ENCODE results near the gene GAS7.
"Not testable (repeated sequence)": the region's sequence is repeated elsewhere in the genome, so short reads cannot be mapped to it uniquely, and the experiment has no call there.

GAS7 gene

DNA sequence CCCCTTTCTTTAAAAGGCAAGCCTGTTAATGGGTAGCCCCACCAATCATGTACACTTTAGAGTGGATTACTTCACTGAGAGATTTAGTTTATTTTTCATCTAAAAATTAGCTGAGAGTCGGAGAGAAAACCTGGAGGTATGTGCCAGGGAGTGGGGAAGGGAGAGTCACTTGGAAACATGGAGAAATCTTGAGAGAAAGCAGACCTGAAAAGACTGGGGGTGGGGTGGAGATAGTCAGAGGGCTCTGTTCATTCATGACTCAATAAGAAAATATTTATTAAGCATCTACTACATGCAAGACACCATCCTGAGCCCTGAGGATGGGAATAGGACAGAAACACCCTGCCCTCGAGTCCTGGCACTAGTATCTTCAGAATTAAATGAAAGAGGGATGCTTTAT is 265.9 kb downstream of the GAS7 start:
- no peak for DNase-seq

DNA sequence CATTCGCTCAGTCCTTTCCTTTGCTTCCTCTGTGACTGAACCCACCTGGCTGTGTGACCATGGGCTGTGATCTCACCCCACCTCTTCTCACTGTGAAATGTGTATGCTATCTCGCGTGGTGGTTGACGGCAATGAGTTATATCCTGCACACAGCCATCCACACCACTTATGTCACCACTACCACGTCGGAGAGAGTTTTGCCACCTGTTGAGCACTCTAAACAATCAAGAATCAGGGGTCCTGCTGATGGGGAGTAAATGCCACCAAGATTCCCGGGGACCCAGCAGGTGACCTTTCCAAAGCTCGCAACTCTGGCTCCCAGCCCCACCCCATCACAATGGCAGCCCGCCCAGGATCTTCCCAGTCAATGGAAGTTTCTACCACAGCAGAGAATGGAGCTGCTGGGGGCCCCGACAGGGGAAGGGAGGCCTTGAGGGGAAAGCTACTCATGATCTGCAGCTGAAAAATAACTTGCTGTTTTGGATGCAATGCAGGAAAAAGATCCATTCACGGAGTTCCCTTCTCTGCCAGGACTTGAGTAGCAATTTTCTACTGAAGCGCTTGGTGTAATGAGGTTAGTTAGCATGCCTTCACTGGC is 267.2 kb downstream of the GAS7 start:
- no peak for DNase-seq

DNA sequence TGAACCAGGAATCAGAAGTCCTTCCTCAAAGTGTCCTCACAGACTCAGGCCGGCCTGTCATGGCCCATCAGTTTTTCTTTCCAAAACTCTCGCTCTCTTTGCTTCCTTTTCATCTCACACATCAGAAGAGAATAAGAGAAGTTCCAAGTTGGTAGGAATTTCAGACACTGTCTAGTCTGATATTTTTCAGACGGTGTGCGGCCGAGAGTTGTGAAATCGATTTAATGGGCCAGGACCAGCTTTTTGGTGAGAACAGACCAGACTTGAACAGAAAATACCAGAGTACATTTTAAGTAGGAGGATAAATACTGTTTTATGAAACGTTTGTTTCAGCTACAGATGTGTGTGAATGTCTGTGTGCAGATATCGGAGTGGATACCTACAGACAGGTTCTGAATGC is 268.5 kb downstream of the GAS7 start:
- DNase-seq, result no peak

DNA sequence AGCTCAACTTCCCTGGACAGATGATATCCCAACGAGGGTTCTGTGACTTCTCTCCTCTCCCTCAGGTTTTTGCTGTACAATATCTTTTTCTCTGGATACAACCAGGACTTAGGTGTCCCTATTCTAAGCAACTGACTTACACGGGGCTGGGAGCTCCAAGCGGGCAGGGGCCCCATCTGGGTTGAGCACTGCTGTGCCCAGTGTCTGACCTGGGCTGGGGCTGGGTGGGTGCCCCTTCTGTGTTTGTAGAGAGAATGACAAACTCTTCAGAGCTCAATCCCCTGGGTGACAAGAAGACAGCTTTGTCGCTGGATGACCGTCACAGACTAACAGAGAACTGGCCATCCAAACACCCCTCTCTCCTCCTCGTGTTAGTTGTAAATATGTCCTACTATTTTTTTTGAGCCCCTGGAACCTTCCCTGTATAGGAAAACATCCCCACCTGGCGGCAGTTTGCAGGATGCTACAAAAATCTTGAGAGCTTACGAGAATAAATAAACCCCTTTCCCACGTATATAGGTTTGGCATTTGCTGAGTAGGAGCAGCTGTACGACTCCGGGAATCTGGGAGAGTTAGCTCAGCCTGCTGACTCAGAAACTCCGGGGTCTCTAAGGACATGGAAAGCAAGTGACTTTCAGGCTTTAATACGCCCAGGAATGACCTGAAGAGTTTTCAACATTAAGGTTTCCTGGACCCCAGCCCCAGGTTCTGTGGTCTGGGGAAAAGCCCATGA is 269.6 kb downstream of the GAS7 start:
- DNase-seq, result no peak

DNA sequence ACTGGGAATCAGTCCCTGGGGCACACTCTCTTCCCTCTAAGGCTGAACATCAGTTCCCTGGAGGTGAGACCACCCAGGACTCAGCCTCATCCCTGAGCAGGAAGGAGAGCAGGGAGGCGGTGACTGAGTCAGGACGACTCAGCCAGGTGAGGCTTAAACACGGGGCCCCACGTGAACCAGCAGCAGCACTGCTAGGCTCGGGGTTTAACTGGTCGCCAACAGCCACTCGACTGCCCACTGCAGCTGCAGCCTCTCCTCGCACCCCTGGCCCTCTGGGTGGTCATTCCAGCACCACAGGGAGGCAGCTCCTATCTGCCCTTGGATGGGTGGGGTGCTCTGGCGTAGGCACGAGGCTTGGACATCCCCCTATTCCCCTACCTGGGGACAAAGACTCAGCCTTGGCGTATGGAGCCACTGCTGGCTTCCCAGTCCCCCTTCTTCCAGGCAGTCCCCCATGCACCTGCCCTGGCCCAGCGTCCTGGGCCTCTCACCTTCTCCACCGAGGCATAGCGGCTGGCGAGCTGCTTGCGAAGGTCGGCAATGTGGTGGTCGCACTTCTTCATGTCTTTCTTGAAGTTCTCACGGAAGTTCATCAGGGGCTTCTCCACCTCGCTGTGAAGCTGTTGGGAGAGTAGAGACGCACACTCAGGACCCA is 272.1 kb downstream of the GAS7 start:
- no peak for DNase-seq

DNA sequence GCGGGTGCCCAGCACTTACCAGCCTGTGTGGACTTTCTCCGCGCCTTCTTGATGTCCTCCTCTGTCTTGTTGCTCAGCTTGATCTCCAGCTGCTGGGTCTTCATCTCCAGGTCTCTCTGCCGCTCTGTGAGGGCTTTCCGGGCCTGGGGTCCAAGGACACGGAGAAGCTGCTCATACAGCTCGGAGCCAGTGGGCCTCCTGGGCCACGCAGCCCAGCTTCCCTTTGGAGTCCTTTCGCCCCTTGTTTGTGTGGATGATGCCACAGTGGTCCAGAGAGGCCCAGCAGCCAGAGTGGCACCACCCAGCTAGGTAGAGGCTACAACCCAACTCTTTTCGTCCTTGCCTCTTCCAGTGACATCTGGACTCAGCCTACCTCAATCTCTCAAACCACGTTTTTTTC is 272.9 kb downstream of the GAS7 start:
- DNase-seq, result no peak

DNA sequence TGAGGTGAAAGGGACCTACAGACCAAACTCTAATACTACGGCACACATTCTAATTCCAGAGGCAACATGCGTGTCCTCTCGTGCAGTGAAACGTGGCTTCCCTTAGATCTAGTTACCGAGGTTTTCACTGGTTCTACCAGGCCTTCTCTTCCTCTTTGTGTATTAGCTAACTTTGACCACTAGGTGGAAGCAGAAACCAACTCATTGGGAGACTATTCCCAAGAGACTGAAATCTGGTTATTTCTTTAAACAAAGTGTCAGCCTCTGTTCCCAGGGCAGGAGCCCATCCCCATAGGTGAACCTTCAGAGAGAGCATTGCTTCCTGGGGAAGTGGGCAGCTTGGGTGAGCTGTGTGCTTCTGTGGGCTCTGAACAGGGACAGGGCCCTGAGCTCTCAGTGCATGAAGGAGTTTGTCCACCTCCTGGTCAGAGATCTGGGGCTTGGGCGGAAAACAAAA is 273.6 kb downstream of the GAS7 start:
- peak; percentile 55 for DNase-seq

DNA sequence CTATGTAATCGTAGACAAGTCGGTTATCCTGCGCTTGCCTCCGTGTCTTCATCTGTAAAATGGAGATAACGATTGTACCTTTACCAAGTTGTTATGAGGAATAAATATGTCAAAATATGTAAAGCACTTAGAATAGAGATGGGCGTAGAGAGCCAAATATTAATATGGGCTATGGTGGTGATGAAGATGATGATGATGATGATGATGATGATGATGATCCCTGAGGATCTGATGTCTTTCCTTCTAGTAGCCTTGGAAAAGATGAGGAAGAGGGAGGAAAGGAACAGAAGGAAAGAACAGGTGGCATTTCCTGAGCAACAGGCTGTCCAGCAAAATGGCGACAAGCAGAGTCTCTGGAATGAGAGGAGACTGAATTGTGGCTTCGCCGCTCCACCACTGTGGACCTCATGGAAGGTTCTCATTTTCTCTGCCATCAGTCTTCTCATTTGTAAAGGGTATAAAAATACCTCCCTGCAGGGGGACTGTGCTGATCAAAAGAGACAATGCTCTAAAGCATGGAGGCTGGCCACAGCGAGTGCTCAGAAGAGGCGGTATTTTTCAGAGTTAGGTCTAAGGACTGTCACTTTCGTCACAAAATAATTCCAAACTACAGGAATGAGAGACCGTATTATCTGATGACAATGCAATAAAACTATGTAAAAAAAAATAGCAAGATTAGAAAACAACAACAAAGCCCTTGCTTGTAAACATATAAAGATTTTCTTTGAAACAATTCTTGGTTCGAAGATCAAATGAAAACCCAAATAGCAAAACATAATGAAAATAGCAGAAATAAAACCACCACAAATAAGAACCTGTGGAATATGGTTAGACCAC is 276.2 kb downstream of the GAS7 start:
- no peak for DNase-seq

DNA sequence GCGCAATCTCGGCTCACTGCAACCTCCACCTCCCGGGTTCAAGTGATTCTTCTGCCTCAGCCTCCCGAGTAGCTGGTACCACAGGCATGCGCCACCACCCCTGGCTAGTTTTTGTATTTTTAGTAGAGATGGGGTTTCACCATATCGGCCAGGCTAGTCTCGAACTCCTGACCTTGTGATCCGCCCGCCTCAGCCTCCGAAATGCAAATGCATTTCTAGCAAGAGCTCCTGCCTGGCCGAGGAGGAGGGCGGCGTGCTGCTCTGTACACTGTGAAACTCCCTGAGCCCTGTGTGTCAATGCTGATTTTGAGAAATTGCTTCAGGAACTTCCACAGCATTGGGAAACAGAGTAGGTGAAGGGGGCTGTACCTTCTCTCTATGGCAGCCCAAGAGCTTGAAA is 277.2 kb downstream of the GAS7 start:
- not testable (repeated sequence) for DNase-seq

DNA sequence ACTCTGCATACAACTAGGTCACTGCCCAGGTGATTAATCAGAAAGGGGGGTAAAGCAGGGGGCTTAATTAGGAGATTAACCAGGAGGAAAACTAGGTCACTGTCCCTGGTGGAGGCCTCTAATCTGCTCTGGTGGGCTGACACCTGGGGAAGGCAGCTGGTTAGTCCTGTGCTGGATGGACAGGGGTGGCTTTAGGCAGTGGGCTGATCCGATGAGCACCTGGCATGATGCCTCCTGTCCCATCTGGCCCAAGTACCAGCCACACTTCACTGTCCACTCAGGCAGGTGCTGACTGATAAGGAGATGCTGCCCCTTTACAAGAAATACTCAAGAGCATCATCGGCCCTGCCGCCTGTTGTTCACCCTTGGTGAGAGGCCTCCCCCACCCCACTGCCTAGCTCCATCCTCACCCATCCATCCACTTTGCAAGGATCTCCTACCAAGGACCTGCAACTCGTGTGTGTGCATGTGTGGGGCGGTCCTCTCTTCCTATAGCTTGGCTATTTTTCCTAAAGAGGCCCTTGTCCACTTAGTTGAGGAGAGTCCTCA is 279.5 kb downstream of the GAS7 start:
- DNase-seq, result no peak

DNA sequence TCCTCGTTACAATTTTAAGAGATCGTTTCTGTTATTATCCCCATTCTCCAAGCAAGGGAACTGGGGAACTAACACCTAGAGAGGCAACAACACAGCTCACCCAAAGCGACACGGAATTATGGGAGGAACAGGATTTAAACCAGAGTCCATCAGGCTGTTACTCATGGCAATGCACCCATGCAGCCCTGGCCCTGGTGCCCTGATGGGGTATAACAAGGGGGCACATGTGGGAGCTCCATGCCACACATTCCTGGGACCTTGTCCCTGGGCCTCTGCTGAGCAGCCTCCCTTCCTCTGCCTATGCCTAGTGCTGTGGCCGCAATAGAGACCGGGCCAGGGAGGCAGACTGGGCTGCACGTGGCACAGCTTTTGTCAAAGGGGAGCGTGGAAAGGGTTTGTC is 280.1 kb downstream of the GAS7 start:
- DNase-seq, result no peak

DNA sequence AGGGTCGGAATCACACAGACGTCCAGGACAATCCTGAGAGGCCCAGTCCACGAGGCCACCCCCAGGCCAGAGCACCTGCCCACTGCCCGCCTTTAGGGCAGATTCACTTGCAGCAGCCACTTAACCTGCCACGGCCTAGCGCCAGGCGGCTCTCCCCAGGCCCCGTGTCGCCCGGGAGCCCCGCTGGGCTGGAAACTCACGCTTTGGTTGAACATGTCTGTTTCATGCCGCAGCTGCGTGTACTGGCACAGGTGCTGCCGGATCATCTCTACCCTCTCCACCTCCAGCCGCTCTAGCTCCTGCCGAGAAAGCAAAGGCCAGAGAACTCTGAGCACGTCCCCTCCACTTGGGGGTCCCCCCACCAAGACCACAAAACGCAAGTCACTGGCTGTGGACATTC is 280.6 kb downstream of the GAS7 start:
- no peak for DNase-seq

DNA sequence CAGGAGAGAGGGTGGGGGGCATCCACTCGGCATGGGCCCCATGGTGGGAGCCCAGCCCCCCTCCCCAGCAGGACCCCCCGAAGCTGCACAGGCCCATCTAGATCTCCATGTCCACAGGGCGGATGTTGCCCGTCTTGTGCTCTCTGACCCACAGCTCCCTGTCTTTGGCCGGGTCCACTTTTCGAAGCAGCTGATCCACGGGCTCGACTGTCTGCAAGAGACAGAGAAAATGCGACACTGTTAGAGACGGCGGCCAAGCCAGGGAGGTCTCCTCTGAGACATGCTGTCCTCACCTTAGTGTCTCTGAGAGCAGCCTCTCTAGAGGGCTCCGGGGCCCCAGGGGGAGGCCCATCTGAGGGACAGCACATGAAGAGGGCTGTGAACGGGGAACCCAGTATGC is 281.3 kb downstream of the GAS7 start:
- no peak for DNase-seq

DNA sequence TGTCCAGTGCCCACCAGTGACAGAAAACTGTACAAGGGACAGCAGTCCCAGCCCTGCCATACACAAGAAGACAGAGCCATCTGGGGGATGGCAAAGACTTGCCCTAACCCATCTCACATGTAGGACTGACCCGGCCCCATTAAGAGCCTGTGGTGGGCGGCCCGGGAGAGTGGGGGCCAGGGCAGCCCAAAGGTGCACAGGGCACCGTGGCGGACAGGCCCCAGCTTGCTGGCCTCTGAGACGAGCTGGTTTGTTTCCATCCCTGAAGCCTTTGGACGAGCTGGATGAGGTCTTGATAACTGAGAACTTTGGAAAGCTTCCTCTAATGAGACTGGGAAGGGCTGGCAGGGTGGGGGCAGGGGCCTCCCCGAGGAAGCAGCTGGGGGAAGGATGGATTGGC is 282.3 kb downstream of the GAS7 start:
- DNase-seq, result no peak

DNA sequence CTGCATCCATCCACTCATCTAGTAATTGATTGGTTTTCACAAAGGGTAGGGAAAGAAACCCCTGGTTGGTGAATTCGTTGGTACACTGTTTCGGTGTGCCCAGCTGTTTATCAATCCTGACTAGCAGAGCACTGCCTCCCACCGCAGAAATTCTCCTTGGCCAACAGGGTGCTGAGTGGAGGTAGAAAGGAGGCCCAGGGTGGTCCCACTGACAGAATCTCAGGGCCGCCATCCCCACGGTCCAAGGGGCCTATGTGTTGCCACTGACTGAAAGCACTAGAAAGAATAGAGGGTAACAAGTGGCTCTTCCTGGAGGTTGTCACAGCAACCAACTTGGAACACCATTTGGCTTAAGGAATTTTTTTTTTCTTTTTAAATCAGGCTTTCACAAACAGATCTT is 284.9 kb downstream of the GAS7 start:
- DNase-seq, result no peak

DNA sequence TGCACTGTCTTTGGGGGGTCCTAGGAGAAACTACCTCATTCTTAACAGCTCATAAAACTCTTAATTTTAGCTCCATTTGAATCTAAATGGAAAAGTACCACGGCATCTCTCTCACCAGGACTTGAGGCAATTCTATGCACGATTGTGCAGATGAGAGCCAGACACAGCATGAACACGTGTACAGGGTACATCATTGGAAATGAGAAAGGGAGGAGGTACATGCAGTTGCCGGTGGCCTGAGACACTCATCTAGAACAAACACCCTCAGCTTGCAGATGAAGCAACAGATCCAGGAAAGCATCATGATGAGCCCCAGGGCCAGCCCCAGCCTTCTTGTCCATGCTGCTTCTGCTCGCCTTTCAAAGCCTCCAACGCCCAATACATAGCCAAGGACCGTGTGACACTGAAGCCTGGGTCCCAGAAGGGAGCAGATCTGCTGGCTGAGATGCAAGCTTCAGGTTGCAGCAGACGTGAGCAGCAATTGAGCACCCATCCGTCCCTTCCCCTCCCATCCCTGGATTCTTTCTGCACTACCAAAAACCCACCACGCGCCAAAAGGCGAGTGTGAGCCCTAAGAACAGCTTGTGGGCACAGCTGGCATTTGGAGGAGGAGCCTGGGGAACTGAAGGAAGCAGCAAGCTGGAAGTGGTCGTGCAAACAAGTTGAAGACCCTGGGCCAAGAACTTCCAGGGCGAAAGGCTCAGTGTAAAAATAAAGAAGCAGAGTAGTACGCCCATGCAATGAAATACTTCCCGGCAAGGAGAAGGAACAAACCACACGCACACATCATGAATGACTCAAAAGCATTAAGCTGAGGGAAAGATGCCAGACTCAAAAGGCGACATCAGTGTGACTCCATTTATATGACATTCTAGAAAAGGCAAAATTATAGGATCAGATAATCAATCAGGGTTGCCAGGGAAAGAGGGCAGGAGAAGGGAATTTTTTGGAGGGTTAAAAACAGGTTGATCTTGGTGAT is 286.0 kb downstream of the GAS7 start:
- DNase-seq, result no peak

DNA sequence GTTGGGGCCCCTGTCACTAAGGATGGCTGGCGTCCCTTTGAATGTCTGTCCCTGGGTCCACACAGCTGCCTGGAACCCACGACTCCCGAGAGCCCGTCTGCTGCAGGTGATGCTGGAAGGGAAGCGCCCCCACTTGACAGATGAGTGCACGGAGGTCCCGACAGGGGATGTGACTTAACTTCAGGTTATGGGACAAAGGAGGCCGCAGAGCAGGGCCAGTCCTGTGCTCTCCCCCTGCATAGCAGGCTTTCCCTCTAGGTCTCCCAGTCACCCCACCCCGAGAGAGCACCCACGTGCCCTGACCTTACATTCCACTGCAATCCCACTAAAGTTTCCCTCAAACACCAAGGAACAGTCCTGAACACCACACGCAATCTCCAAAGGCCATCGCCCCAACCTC is 287.3 kb downstream of the GAS7 start:
- DNase-seq, result no peak

DNA sequence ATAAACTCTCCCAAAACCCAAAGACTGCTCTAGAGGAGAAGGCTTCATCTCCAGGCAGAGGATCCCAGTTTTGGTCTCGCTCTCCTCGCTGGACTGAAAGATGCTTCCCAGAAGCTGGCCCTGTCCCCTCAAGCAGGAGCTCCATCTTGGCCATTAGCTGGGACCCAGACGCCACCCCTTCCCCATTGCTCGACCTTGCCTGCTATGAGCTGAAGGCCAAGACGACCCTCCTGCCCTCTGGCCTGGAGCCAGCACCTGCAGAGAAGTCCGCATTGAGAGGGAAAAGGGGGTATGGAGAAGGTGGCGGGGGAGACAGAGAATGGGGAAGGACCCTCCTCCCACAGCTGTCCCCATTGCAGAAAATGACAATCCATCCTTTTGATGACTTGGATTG is 289.8 kb downstream of the GAS7 start:
- DNase-seq, result no peak

DNA sequence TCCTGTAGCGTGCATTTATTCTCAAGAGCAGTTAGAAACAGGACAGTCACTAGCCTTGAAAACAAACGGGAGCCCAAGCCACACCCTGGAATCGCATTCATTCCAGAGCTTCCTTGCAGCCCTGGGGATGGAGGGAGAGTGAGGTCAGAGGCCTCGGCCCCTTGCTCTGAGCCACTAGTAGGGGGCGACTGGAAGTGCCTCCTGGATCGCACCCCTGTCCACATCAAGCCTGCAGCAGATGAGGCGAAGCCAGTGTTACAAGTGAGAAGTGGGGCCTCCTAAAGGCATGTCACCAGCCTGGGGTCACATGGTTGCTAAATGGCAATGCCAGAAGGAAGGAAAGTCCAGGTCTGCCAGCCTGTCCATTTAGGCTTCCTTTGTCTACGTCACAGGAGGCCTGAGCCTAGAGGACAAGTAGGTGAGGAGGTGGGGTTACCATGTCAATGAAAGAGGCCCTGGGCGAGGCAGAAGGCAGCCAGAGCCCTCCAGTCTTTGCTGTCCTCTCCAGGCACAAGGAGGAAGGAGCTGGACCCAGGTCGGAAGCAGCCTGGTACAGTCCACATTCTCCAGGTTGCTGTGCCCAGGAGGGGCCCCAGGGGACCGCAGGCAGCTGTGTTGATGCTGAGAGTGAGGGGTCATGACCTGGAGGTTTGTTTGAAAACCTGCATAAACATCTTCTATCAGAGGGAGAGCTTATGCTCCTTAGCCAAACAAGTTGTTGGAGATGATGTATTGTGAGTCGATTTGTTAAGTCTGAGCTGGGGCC is 290.3 kb downstream of the GAS7 start:
- no peak for DNase-seq

DNA sequence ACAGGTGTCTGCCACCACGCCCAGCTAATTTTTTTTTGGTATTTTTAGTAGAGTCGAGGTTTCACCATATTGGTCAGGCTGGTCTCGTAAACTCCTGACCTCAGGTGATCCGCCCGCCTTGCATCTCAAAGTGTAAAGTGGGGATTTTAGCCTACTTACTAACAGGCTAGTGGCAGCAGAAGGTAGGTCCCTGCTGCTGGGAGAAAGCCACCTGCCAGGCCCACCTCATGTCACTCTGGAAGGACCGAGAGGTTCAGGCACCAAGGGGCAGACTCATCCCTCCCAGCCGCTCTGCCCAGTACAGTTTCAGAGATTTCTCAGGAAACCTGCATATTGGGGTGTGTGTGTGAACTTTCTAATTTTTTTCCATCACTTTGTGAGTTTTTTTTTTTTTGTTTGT is 291.3 kb downstream of the GAS7 start:
- DNase-seq, result no peak

DNA sequence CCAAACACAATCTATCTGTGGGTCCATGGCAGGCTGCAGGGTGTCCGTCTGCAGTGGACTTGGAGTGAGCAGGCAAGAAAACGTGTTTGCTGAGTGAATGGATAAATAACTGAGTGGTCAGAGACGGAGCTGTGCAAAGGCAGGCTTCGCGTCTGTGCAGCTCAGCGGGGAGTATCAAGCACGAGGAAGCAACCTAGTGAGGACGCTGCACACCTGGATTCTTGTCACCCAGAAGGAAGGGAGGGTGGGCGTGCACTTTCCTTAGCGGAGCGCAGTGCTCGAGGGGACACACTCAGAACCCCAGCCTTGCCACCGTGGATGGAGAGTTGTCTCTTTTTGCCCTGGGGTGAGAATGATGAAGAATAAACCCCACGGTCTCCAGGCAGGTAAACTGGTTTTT is 291.8 kb downstream of the GAS7 start:
- no peak for DNase-seq
